H1 (cell line): ENCODE results near the gene SSU72. TPM values are rescaled to one million over a fixed set of nuclear protein-coding genes. Genes with fewer than 3 reads are reported as not detected.
"Not testable (repeated sequence)": the region's sequence is repeated elsewhere in the genome, so short reads cannot be mapped to it uniquely, and the experiment has no call there.

Experiments
- CTCF ChIA-PET: fragments of 300-600 bp; sonication (Branson Sonifier 250); formaldehyde crosslinking; loops from one replicate; lab custom pipeline; 2021; ENCODE audit not compliant: partially characterized antibody; lab: Charles Lee
- POLR2A ChIA-PET: fragments of 300-600 bp; sonication (Branson Sonifier 250); formaldehyde crosslinking; loops from one replicate; lab custom pipeline; 2021; ENCODE audit warnings: inconsistent platforms; ENCODE audit not compliant: partially characterized antibody; lab: Charles Lee
- DNase-seq, 2 experiments: peaks; one replicate each; pipeline versions ENCODE4 v3.0.0 to v3.0.0-alpha.2; 2010 to 2022; ENCODE audit warnings: low spot score in 2 of 2, low read depth in 1 of 2, mixed read lengths in 1 of 2
- FAIRE-seq: peaks from 2 replicates; lab custom pipeline; 2011; peaks lifted over from hg19 to GRCh38; lab: Jason Lieb, UNC
- H2AFZ ChIP-seq: 2 replicates; pipeline ENCODE4 v1.8.1; 2012; ENCODE audit warnings: low read length, inconsistent platforms
- H2AK5ac ChIP-seq: 2 replicates; pipeline ENCODE4 v1.6.1; 2013; ENCODE audit warnings: low read depth, low read length
- H2BK120ac ChIP-seq: replicated peaks from 2 replicates; pipeline ENCODE3; 2013; ENCODE audit warnings: low read depth, low read length, inconsistent platforms
- H2BK12ac ChIP-seq: 2 replicates; pipeline ENCODE4 v1.6.1; 2013; ENCODE audit warnings: low read depth, low read length
- H2BK15ac ChIP-seq: 2 replicates; pipeline ENCODE4 v1.6.1; 2013; ENCODE audit warnings: low read length
- H2BK20ac ChIP-seq: 2 replicates; pipeline ENCODE4 v1.6.1; 2013; ENCODE audit warnings: low read length
- H2BK5ac ChIP-seq: 2 replicates; pipeline ENCODE4 v1.6.1; 2013; ENCODE audit warnings: low read depth, low read length
- H3K14ac ChIP-seq: 2 replicates; pipeline ENCODE4 v1.6.1; 2013; ENCODE audit warnings: inconsistent platforms; ENCODE audit not compliant: insufficient read length
- H3K18ac ChIP-seq: 2 replicates; pipeline ENCODE4 v1.6.1; 2013; ENCODE audit warnings: low read length; ENCODE audit errors: extremely low read depth
- H3K23ac ChIP-seq: 2 replicates; pipeline ENCODE4 v1.6.1; 2013; ENCODE audit warnings: inconsistent platforms; ENCODE audit not compliant: insufficient read length
- H3K23me2 ChIP-seq: 2 replicates; pipeline ENCODE4 v1.6.1; 2013; ENCODE audit warnings: low read depth, low read length
- H3K27ac ChIP-seq: 2 replicates; pipeline ENCODE4 v1.6.1; 2011; ENCODE audit warnings: low read depth, low read length, inconsistent platforms
- H3K27me3 ChIP-seq, 4 experiments: replicated peaks in 1 of 4; 1 replicate in 1 of 4; 2 replicates in 3 of 4; pipeline versions ENCODE4 v1.6.1 to v1.8.1; 2011 to 2013; ENCODE audit warnings: low read length in 3 of 4, mild to moderate bottlenecking in 3 of 4, inconsistent platforms in 2 of 4, mixed read lengths in 2 of 4, moderate library complexity in 1 of 4; ENCODE audit not compliant: control insufficient read depth in 3 of 4, insufficient read depth in 3 of 4; ENCODE audit errors: extremely low read depth in 1 of 4
- H3K36me3 ChIP-seq, 4 experiments: 2 replicates each; pipeline versions ENCODE4 v1.6.1 to v1.8.1; 2011 to 2013; ENCODE audit warnings: mild to moderate bottlenecking in 4 of 4, low read length in 3 of 4, moderate library complexity in 2 of 4, control low read depth in 1 of 4, inconsistent platforms in 1 of 4; ENCODE audit not compliant: insufficient read depth in 4 of 4, control insufficient read depth in 2 of 4
- H3K4ac ChIP-seq: replicated peaks from 2 replicates; pipeline ENCODE3; 2013; ENCODE audit warnings: low read length, low read depth, mixed read lengths, inconsistent platforms; ENCODE audit not compliant: insufficient read length
- H3K4me1 ChIP-seq, 4 experiments: replicated peaks in 1 of 4; 1 replicate in 1 of 4; 2 replicates in 3 of 4; pipeline versions ENCODE4 v1.6.1 to v1.8.1; 2011 to 2013; ENCODE audit warnings: low read length in 3 of 4, inconsistent platforms in 2 of 4, mixed read lengths in 1 of 4; ENCODE audit not compliant: insufficient read depth in 4 of 4, control insufficient read depth in 3 of 4
- H3K4me2 ChIP-seq, 2 experiments: 2 replicates each; pipeline versions ENCODE4 v1.6.1 to v1.8.1; 2011 to 2013; ENCODE audit warnings: low read depth in 2 of 2, low read length in 2 of 2, control low read depth in 1 of 2, inconsistent platforms in 1 of 2, mild to moderate bottlenecking in 1 of 2; ENCODE audit not compliant: insufficient read depth in 1 of 2
- H3K4me3 ChIP-seq, 4 experiments: fragments of 200-600, 300-600 bp in 1 of 4; sonication (generic), shearing (Covaris generic), sonication (Bioruptor Twin) in 1 of 4; 2 replicates each; pipeline versions ENCODE4 v1.5.1 to v1.8.1; 2011 to 2016; ENCODE audit warnings: low read length in 4 of 4, low read depth in 3 of 4, control low read depth in 2 of 4, inconsistent platforms in 2 of 4, mild to moderate bottlenecking in 2 of 4, mixed read lengths in 1 of 4, moderate library complexity in 1 of 4; ENCODE audit not compliant: insufficient read depth in 2 of 4; ENCODE audit errors: extremely low read depth in 1 of 4
- H3K56ac ChIP-seq: replicated peaks from 2 replicates; pipeline ENCODE3; 2013; ENCODE audit warnings: low read depth, mild to moderate bottlenecking, mixed read lengths, low read length, inconsistent platforms; ENCODE audit not compliant: insufficient read length
- H3K79me1 ChIP-seq: 2 replicates; pipeline ENCODE4 v1.6.1; 2013; ENCODE audit warnings: low read depth, low read length, control low read depth
- H3K79me2 ChIP-seq, 2 experiments: 2 replicates each; pipeline versions ENCODE4 v1.6.1 to v1.8.1; 2012 to 2013; ENCODE audit warnings: low read length in 2 of 2, mild to moderate bottlenecking in 2 of 2, inconsistent platforms in 1 of 2; ENCODE audit not compliant: insufficient read depth in 2 of 2, control insufficient read depth in 1 of 2
- H3K9ac ChIP-seq, 4 experiments: replicated peaks in 1 of 4; 1 replicate in 1 of 4; 2 replicates in 3 of 4; pipeline versions ENCODE4 v1.6.1 to v1.8.1; 2011 to 2013; ENCODE audit warnings: low read depth in 3 of 4, low read length in 3 of 4, control low read depth in 2 of 4, mild to moderate bottlenecking in 2 of 4, moderate library complexity in 2 of 4, inconsistent platforms in 1 of 4; ENCODE audit errors: extremely low read depth in 1 of 4
- H3K9me3 ChIP-seq, 2 experiments: 2 replicates each; pipeline versions ENCODE4 v1.6.1 to v1.8.1; 2012 to 2013; ENCODE audit warnings: mild to moderate bottlenecking in 2 of 2, moderate library complexity in 2 of 2, control low read depth in 1 of 2, inconsistent platforms in 1 of 2, low read depth in 1 of 2, low read length in 1 of 2, mixed read lengths in 1 of 2; ENCODE audit not compliant: insufficient read depth in 2 of 2
- H4K20me1 ChIP-seq, 2 experiments: replicated peaks in 1 of 2; 2 replicates each; pipeline versions ENCODE3 to v1.8.1; 2011 to 2013; ENCODE audit warnings: inconsistent platforms in 2 of 2, low read length in 2 of 2, mild to moderate bottlenecking in 1 of 2; ENCODE audit not compliant: insufficient read depth in 2 of 2, control insufficient read depth in 1 of 2
- H4K5ac ChIP-seq: 2 replicates; pipeline ENCODE4 v1.6.1; 2013; ENCODE audit warnings: low read length, low read depth, mixed read lengths, inconsistent platforms; ENCODE audit not compliant: insufficient read length
- H4K8ac ChIP-seq: 2 replicates; pipeline ENCODE4 v1.8.0; 2013; ENCODE audit warnings: mild to moderate bottlenecking, moderate library complexity, low read length, inconsistent platforms; ENCODE audit not compliant: insufficient read depth; ENCODE audit errors: extremely low read depth
- H4K91ac ChIP-seq: replicated peaks from 2 replicates; pipeline ENCODE3; 2013; ENCODE audit warnings: low read length, mixed read lengths, inconsistent platforms; ENCODE audit not compliant: insufficient read length
- ATF2 ChIP-seq: IDR thresholded peaks from 2 replicates; pipeline ENCODE4 v1.6.1; 2012; ENCODE audit warnings: low read length, inconsistent platforms
- BCL11A ChIP-seq, 2 experiments: IDR thresholded peaks; one replicate each; pipeline ENCODE4 v1.6.1; 2011; ENCODE audit warnings: low read depth in 2 of 2, low read length in 2 of 2, mild to moderate bottlenecking in 2 of 2
- EGR1 ChIP-seq: IDR thresholded peaks from 2 replicates; pipeline ENCODE4 v1.6.1; 2011; ENCODE audit warnings: low read depth, low read length, borderline replicate concordance
- FOSL1 ChIP-seq: IDR thresholded peaks from 2 replicates; pipeline ENCODE4 v1.6.1; 2011; ENCODE audit warnings: mild to moderate bottlenecking, low read depth, low read length, moderate library complexity; ENCODE audit not compliant: insufficient read depth
- POU5F1 ChIP-seq: IDR thresholded peaks from 2 replicates; pipeline ENCODE4 v1.6.1; 2011; ENCODE audit warnings: low read depth, mild to moderate bottlenecking, low read length, moderate library complexity
- WGBS, 2 experiments: shearing (Covaris generic) in 1 of 2; methylation state at CpG; one replicate each; pipeline versions ENCODE4 v1.1.6 to v1.1.7; 2013 to 2015; ENCODE audit warnings: low lambda C conversion rate in 2 of 2, mixed read lengths in 2 of 2, inconsistent platforms in 1 of 2, low coverage in 1 of 2, missing lambda C conversion rate in 1 of 2; ENCODE audit not compliant: insufficient replicate concordance in 2 of 2, insufficient coverage in 1 of 2, insufficient read length in 1 of 2; ENCODE audit errors: extremely low coverage in 1 of 2, missing lambda C conversion rate in 1 of 2; 5-methylcytosine and 5-hydroxymethylcytosine counted together
- polyA plus RNA-seq, 7 experiments: library from polyadenylated mRNA; depleted of rRNA in 3 of 7; stranded (reverse) in 5 of 7; unstranded in 2 of 7; fragments of >200 nt in 5 of 7; fragments of 200-250 nt in 2 of 7; gene quantifications; 1 replicate in 5 of 7; 2 replicates in 1 of 7; 4 replicates in 1 of 7; pipeline versions ENCODE4 v1.2.1 to v1.2.3, GENCODE V29; 2011 to 2013; ENCODE audit warnings: missing spikeins in 2 of 7, mixed read lengths in 2 of 7
- total RNA-seq: library from RNA; stranded (reverse); fragmentation: NEBNext Ultra II Directional; extraction: Animal tissue kit (Norgen Biotek cat#: 25700); gene quantifications from 2 replicates; pipeline ENCODE4 v1.2.1, GENCODE V29; 2021

Gene SSU72
- total and polyA plus RNA-seq, 2 of the 8 experiments (the other 6 are each of a cell fraction or from before 2014, with no cell fraction given): 110 to 165 TPM

DNA sequence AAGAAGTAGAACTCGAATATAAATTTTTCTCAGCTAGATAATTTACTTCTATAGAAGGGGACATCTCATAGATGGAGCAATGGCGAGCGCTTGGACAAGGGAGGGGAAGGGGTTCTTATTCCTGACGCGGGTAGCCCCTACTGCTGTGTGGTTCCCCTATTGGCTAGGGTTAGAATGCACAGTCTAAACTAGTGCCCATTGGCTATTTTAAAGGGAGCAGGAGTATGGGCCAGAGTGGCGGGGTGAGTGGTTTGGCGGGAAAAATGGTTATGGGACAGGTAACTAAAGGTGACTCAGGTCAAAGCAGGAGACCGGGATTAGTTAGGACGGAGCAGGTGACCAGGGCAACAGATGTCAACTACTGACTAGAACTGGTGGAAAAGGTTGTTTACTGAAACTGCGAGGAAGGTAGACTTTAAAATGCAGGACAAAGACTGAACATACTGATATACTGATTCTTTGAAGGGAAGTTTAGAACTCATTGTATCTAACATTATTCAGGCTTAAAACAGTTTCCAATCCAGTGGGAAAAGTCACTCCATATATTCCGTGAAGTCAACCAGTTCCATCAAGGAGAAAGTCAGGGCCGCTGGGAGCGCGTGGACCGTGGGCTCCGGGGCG is 63.6 kb downstream of the SSU72 start (continued):
- TF ChIP-seq FOSL1 (no peak), ATF2 (no peak), POU5F1 (no peak), BCL11A (IDR thresholded peaks at IDR 0.05; ENCODE audit: low read depth in 2 of 2, low read length in 2 of 2) (no peak), EGR1 (no peak)

DNA sequence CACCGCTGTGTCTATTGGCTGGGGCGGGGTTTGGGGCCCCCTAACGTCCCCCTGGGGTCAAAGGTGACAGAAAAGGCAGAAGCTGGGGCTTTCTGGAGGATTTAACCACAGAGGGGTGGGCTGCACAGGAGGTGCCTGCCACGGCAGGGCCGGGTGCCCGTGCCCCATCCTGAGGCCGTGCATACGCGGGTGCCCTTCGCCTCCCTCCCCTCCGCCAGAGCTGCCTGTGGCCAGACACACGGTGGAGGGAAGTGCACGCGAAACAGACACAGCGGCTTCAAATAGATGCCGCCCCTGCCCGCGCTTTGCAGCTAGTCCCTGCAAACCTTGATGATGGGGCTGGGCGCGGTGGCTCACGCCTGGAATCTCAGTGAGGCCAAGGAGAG is 65.2 kb downstream of the SSU72 start:
- not testable (repeated sequence) for FAIRE-seq

More for the DNA sequence above, 65.2 kb downstream of the SSU72 start:
- H3K23ac ChIP-seq, H2BK5ac ChIP-seq, H3K23me2 ChIP-seq, H2BK120ac ChIP-seq, H3K9ac ChIP-seq, H4K5ac ChIP-seq, H3K27ac ChIP-seq, H3K14ac ChIP-seq, H3K56ac ChIP-seq, H3K79me1 ChIP-seq, H3K4ac ChIP-seq, DNase-seq, H2BK20ac ChIP-seq, H3K9me3 ChIP-seq, H3K4me1 ChIP-seq, POLR2A ChIA-PET, H2AK5ac ChIP-seq, H4K20me1 ChIP-seq, H3K4me3 ChIP-seq, H3K18ac ChIP-seq, H2BK15ac ChIP-seq, H3K4me2 ChIP-seq, H2AFZ ChIP-seq, H3K79me2 ChIP-seq, H4K8ac ChIP-seq, H3K27me3 ChIP-seq, H2BK12ac ChIP-seq, H3K36me3 ChIP-seq, CTCF ChIA-PET, H4K91ac ChIP-seq: not testable (repeated sequence)
- 97% methylated on average over 10 of the region's 21 CpGs; no CpG with 5 or more reads in 1 of the 2 experiments for WGBS, 2 experiments
